ENCODE data around the gene CDKAL1.

GRCh38 chr6:21102201-21102600 is 567.9 kb downstream of the CDKAL1 start:
- TF ChIP-seq CTCF (IDR thresholded peaks at IDR 0.05; ENCODE audit: insufficient read depth, low read length) (no peak), POLR2AphosphoS5 (IDR thresholded peaks at IDR 0.05; ENCODE audit: low read depth) (no peak)
